Astrocyte of the spinal cord (primary cell): Measurements from ENCODE around the gene TBRG4.

ENCODE experiments used
- DNase-seq: peaks from one replicate; pipeline ENCODE4 v3.0.0; 2011; ENCODE audit warnings: low read depth, low spot score
- H3K4me3 ChIP-seq: 2 replicates; pipeline ENCODE4 v1.5.1; 2011; ENCODE audit warnings: low read depth, mild to moderate bottlenecking, low read length, moderate library complexity
- in situ Hi-C: cut with HindIII; loops from 2 replicates; pipeline ENCODE4 v1.10.0; 2017; ENCODE audit warnings: low sequenced_read_pairs
- TF ChIP-seq, protein P1 (sequence below): IDR thresholded peaks from 2 replicates; pipeline ENCODE4 v1.5.1; 2012; ENCODE audit warnings: low read depth, mild to moderate bottlenecking, low read length, inconsistent platforms

The TBRG4 gene

DNA sequence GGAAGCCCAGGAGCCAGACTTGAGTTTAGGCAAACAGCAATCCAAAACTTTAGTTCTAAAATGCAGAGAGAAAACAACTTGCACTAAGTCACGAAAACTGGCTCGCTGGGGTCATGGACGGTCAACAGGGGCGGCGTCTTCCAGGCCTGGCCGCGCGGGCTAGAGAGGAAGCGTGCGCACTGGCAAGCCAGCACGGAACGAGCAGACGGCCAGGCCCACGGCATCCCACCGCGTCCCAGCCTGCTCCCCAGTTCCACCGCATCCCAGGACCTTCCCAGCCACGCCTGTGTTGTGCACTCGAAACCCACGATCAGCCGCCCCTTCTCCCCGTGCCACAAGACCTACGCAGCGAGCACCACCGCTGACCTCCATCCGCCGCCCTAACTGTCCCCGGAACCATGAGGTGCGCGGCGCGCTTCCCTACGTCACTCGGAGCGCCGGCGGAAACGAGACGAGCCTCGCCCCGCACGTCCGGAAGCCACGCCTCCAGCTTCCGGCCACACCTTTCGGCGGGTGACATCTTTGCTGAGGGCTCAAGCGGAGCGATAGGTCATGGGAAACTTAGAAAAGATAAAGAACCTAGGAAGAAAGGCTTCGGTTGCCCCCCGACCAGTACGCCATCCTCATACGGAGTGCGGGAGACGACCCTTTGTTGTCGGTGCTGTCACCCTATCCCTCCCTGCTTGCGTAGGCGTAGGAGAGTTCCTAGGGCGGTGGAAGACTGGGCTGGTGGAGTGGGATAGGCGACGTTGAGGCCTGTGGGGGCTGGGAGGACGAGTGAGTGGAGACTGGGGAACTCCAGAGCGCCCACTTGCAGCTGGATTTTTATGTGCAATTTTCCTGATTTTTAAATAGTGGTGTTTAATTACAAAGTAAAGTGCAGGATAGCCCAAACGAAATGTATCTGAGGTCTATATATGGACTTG, at the start of gene TBRG4:
TSS of gene TBRG4 (minus strand) at position 400 of the 926 bp plus-strand sequence. CDS start 2,460 bp downstream, outside the sequence.
- in situ Hi-C loops = no loop called here
- peak within 1 kb of the TSS; percentile 96 for H3K4me3 ChIP-seq
- TF ChIP-seq, protein P1, sequence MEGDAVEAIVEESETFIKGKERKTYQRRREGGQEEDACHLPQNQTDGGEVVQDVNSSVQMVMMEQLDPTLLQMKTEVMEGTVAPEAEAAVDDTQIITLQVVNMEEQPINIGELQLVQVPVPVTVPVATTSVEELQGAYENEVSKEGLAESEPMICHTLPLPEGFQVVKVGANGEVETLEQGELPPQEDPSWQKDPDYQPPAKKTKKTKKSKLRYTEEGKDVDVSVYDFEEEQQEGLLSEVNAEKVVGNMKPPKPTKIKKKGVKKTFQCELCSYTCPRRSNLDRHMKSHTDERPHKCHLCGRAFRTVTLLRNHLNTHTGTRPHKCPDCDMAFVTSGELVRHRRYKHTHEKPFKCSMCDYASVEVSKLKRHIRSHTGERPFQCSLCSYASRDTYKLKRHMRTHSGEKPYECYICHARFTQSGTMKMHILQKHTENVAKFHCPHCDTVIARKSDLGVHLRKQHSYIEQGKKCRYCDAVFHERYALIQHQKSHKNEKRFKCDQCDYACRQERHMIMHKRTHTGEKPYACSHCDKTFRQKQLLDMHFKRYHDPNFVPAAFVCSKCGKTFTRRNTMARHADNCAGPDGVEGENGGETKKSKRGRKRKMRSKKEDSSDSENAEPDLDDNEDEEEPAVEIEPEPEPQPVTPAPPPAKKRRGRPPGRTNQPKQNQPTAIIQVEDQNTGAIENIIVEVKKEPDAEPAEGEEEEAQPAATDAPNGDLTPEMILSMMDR = peak; percentile 41
- DNase-seq = peak; percentile 94

DNA sequence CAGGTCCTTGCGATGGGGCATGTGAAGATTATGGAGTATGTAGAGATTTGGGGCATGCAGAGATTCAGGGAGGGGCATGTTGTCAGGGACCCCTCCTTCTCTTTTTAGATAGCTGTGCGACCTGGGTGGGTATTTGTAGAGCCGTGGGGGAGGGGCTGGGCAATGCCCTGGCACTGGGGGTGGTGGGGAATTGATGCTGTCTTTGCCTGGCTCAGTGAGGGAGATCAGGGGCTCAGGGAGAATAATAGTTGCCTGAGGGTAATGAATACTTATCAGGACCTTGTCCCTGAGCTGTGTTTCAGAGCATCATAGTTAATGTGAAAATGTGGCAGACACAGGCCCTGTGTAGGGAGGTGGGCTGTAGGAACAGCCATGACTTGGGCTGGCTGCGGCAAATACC, 49.6 kb upstream of the TBRG4 start:
- no peak overlapping the region for H3K4me3 ChIP-seq
- TF ChIP-seq, protein P1 = no peak
- in situ Hi-C loops = no loop called here
- DNase-seq = no peak

DNA sequence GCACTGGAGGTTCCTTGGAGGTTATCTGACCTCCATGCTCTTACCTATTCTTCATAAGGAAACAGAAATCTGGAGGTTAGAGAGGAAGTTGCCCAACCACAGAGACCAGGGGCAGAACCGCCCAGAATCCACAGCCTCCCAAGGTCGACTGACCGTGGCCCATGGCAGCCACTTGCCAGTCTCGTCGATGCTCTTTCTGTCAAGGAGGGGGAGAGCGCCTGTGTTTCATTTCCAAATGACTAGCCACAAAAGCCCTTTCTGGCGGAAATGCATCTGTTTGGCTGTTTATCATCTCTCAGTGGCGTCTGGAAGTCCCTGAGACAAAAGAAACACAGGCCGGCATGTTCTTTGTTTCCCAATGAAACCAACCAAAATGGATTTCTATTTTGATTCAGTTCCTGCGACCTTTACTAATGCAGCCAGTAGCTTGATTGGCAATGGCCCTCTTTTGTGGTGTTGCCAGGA, 49.0 kb upstream of the TBRG4 start:
- no peak overlapping the region for H3K4me3 ChIP-seq
- TF ChIP-seq, protein P1 = no peak
- DNase-seq = no peak
- in situ Hi-C loops = no loop called here

DNA sequence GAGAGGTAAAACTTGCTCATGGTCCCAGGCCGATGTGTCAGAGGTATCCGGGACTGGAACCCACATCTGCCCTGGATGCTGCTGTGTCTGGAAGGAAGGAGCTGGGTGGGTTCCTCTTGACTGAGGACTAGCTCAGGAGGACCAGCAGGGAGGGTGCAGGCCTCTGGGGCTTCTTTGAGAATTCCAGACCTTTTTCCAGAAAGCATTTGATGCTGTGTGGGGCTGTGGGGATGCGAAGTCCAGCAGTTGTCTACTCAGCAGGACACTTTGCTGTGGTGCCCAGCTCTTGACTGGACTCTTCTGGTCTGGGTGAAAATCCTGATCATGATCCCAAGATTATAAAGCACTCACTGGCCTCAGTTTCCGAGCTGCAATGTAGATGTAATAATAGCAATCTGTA, 47.8 kb upstream of the TBRG4 start:
- TF ChIP-seq, protein P1 = no peak
- no peak for DNase-seq
- H3K4me3 ChIP-seq = no peak overlapping the region
- in situ Hi-C loops = no loop called here

DNA sequence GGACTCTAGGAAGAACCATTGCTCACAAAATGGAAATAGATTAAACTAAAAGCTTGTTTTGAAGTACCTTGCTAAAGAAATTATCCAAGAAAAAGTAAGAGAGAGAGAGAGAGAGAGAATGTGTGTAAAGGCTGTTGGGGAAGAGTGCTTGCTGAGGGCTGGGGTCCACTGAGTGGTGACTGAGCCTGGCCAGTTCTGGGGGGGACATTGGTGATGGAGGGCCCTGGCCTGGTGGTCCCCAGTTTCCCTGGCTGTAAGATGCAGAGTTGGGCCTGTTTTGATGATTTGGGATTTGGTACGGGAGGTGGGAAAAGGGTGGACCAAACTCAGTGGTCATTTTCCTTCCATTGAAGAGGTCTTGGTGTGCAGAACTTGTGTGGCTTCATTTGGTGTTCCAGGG, 47.0 kb upstream of the TBRG4 start:
- in situ Hi-C loops = no loop called here
- TF ChIP-seq, protein P1 = no peak
- no peak for DNase-seq
- H3K4me3 ChIP-seq = no peak overlapping the region

DNA sequence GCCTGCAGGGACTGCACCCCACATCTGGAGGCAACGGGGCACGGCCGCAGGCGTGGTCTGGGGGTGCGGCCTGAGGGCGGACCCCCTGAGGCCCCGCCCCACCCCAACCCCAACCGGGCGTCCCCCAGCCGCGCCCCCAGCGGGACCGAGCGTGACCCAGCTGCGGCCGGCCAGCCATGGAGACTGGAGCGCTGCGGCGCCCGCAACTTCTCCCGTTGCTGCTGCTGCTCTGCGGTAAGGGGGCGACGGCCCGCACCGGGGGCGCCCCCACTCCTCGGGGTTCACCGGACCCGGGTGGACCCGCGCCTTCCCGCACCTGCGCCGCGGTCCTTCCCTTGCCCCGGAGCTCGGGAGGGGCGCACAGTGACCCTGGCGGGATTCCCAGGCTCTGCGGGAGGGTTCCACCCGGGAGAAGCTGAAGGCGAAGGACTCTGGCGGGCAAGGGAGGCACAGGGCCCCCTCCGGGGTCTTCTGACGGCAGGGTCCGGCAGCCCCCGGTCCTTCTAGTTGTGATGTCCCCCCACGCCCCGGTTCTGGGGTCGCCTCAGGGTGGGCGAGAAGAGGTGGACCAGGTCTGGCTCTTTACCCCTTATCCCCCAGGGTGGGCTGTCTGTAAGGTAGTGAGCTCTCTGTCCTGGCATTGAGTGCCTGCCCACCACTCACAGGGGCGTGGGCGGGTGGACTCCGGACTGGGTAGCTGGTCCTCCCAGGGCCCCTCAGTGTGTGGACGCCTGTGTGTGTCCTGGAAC, 46.3 kb upstream of the TBRG4 start, which contains the start of gene RAMP3:
TSS of gene RAMP3 (plus strand) at position 139 of the 749 bp plus-strand sequence. CDS start at position 177, 38 bp downstream.
- in situ Hi-C loops = no loop called here
- no peak within 1 kb of the TSS for H3K4me3 ChIP-seq
- TF ChIP-seq, protein P1 = no peak
- no peak for DNase-seq
